Hepatocyte (in vitro differentiated cells): ENCODE data around the gene USP49.

Source experiments
- CTCF ChIP-seq: fragments of 200-600 bp; sonication (generic); IDR thresholded peaks from 2 replicates; pipeline ENCODE4 v1.5.1; 2016; ENCODE audit warnings: antibody characterized with exemption, mild to moderate bottlenecking; ENCODE audit not compliant: poor library complexity
- EZH2 ChIP-seq: fragments of 200-600 bp; sonication (generic); IDR thresholded peaks from 2 replicates; pipeline ENCODE4 v1.6.1; 2016; ENCODE audit warnings: antibody characterized with exemption, mild to moderate bottlenecking, borderline replicate concordance
- EZH2phosphoT487 ChIP-seq: fragments of 200-600 bp; sonication (generic); IDR thresholded peaks from one replicate; pipeline ENCODE4 v1.6.1; 2018; ENCODE audit warnings: antibody characterized with exemption, mild to moderate bottlenecking, low read depth, moderate library complexity; ENCODE audit not compliant: unreplicated experiment, severe bottlenecking

- TF ChIP-seq CTCF = no peak
- no peak for TF ChIP-seq EZH2
- TF ChIP-seq EZH2phosphoT487 = no peak
Observed at GRCh38 chr6:41826343-41827022, 68.7 kb downstream of the USP49 start.
